Sigmoid colon (tissue), 7 donors: ENCODE data around the gene SCN1B. TPM values are rescaled to one million over a fixed set of nuclear protein-coding genes. Genes with fewer than 3 reads are reported as not detected.

Source experiments
- DNase-seq: peaks from one replicate; pipeline ENCODE4 v3.0.0-alpha.2; 2019
- H3K27ac ChIP-seq, 4 donors: fragments of 200-600 bp; sonication (generic); one replicate each; pipeline ENCODE4 v1.5.1; 2016 to 2019; ENCODE audit warnings: mild to moderate bottlenecking in 1 of 4
- H3K27me3 ChIP-seq, 3 donors: fragments of 200-600 bp; sonication (generic); one replicate each; pipeline ENCODE4 v1.5.1; 2019; ENCODE audit warnings: mild to moderate bottlenecking in 1 of 3
- H3K36me3 ChIP-seq, 4 donors: fragments of 200-600 bp; sonication (generic); one replicate each; pipeline ENCODE4 v1.5.1; 2016 to 2019
- H3K4me1 ChIP-seq, 4 donors: fragments of 200-600 bp; sonication (generic); one replicate each; pipeline ENCODE4 v1.5.1; 2017 to 2019
- H3K4me3 ChIP-seq, 4 donors: fragments of 200-600 bp; sonication (generic); one replicate each; pipeline ENCODE4 v1.5.1; 2017 to 2019; ENCODE audit warnings: mild to moderate bottlenecking in 2 of 4, moderate library complexity in 1 of 4
- H3K9me3 ChIP-seq, 4 donors: fragments of 200-600 bp in 3 of 4; sonication (generic) in 3 of 4; one replicate each; pipeline versions ENCODE4 v1.5.1 to v1.6.1; 2013 to 2019
- CTCF ChIP-seq, 4 experiments: fragments of 450-650 bp in 3 of 4; fragments of 200-600 bp in 1 of 4; IDR thresholded peaks; one replicate each; pipeline ENCODE4 v1.5.1; 2016 to 2019; ENCODE audit warnings: antibody characterized with exemption in 4 of 4, mild to moderate bottlenecking in 3 of 4, moderate library complexity in 2 of 4
- EP300 ChIP-seq, 4 donors: sonication (generic); formaldehyde crosslinking; IDR thresholded peaks; one replicate each; pipeline ENCODE4 v1.6.1; 2017; ENCODE audit warnings: antibody characterized with exemption in 4 of 4
- POLR2A ChIP-seq, 2 donors: fragments of 450-650 bp; IDR thresholded peaks; one replicate each; pipeline ENCODE4 v1.6.1; 2016; ENCODE audit warnings: antibody characterized with exemption in 2 of 2, mild to moderate bottlenecking in 2 of 2, moderate library complexity in 2 of 2
- POLR2AphosphoS5 ChIP-seq, 4 donors: sonication (generic); formaldehyde crosslinking; IDR thresholded peaks; one replicate each; pipeline ENCODE4 v1.6.1; 2017; ENCODE audit warnings: antibody characterized with exemption in 4 of 4
- WGBS, 2 donors: extraction: QIAGEN DNeasy Blood & Tissue Kit; methylation state at CpG; one replicate each; pipeline ENCODE4 v1.1.7; 2013; 5-methylcytosine and 5-hydroxymethylcytosine counted together
- intact Hi-C: fragments of 100-400 bp; cut with DNase I; formaldehyde crosslinking; loops from one replicate; pipeline ENCODE4 v1.15.1; 2023
- polyA plus RNA-seq, 3 donors: library from polyadenylated mRNA; stranded (reverse); fragments of 200-250 nt; gene quantifications; one replicate each; pipeline ENCODE4 v1.2.3, GENCODE V29; 2013
- total RNA-seq, 4 donors: library from RNA; depleted of rRNA; stranded (reverse); fragments of >200 nt; gene quantifications; one replicate each; pipeline ENCODE4 v1.1.0, GENCODE V29; 2016
- donor health status: healthy with polysubstance abuse.
- donor health status: Bipolar disorder and iron deficiency.
- donor health status: healthy.

Gene SCN1B
- total and polyA plus RNA-seq, 7 donors: 3.0 to 10.0 (median 5.7) TPM

GRCh38 chr19:35018379-35018778, 11.9 kb upstream of the SCN1B start:
- no peaks in the 10 kb centered on the region for H3K27me3 ChIP-seq
- peaks cover 0 to 2% (median under 1%) of the 10 kb centered on the region in 4 donors for H3K4me1 ChIP-seq
- no peak overlapping the region for H3K4me3 ChIP-seq
- no peak for TF ChIP-seq CTCF (IDR thresholded peaks at IDR 0.05)
- TF ChIP-seq EP300 (IDR thresholded peaks at IDR 0.05): no peak
- no peak for TF ChIP-seq POLR2AphosphoS5 (IDR thresholded peaks at IDR 0.05)
- no peak for TF ChIP-seq POLR2A (IDR thresholded peaks at IDR 0.05)
- WGBS, 2 donors: 91 to 98% methylated on average over 4 of the region's 4 CpGs
- peaks cover 46 to 98% (median 72%) of the 10 kb centered on the region in 4 donors for H3K36me3 ChIP-seq
- H3K27ac ChIP-seq: no peak overlapping the region
- intact Hi-C loops: no loop called here
- no peak for DNase-seq
- H3K9me3 ChIP-seq: no peaks in the 10 kb centered on the region

GRCh38 chr19:35019144-35019543, 11.1 kb upstream of the SCN1B start:
- Histone ChIP-seq H3K27me3 (no peaks in the 10 kb centered on the region), H3K4me3 (no peak overlapping the region), H3K27ac (no peak overlapping the region), H3K4me1 (no peaks in the 10 kb centered on the region), H3K36me3 (peaks cover 49 to 100% (median 79%) of the 10 kb centered on the region in 4 donors), H3K9me3 (no peaks in the 10 kb centered on the region)
- intact Hi-C loops: no loop called here
- 94% methylated on average over 22 of the region's 22 CpGs for WGBS, 2 donors
- TF ChIP-seq POLR2AphosphoS5 (IDR thresholded peaks at IDR 0.05): no peak
- TF ChIP-seq POLR2A (IDR thresholded peaks at IDR 0.05): no peak
- TF ChIP-seq EP300 (IDR thresholded peaks at IDR 0.05): no peak
- no peak for TF ChIP-seq CTCF (IDR thresholded peaks at IDR 0.05)
- peak; percentile 54 for DNase-seq

DNA sequence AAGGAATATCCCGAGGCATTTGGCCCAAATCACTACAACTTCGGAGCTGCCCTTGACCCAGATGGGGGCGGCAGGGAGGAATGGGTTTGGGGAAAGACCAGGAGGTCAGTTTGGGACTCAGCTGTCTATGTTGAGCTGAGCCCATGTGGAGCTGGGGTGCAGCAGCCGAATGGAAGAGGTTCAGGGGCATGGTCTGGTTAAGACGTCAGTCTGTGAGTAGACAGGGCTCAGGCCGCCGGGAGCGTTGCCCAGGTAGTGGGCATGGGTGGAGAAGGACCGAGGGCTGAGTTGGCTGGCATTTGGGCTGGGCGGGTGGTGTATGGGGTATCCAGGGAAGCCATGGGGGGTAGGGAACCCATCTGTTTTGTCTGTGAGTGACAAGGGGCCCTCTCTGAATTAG, 9.3 kb upstream of the SCN1B start:
- Histone ChIP-seq H3K27me3 (no peaks in the 10 kb centered on the region), H3K27ac (no peak overlapping the region), H3K9me3 (no peaks in the 10 kb centered on the region), H3K4me1 (no peaks in the 10 kb centered on the region), H3K36me3 (peaks cover 51 to 100% (median 84%) of the 10 kb centered on the region in 4 donors), H3K4me3 (no peak overlapping the region)
- intact Hi-C loops: no loop called here
- TF ChIP-seq CTCF (IDR thresholded peaks at IDR 0.05): no peak
- TF ChIP-seq EP300 (IDR thresholded peaks at IDR 0.05): no peak
- 92 to 95% methylated on average over 10 of the region's 10 CpGs for WGBS, 2 donors
- peak; percentile 62 for DNase-seq

GRCh38 chr19:35021596-35021995, 8.7 kb upstream of the SCN1B start:
- TF ChIP-seq EP300 (IDR thresholded peaks at IDR 0.05) (no peak), POLR2AphosphoS5 (IDR thresholded peaks at IDR 0.05) (no peak), CTCF (IDR thresholded peaks at IDR 0.05) (no peak)
- 96 to 97% methylated on average over 25 of the region's 25 CpGs for WGBS, 2 donors
- Histone ChIP-seq H3K4me3 (no peak overlapping the region), H3K27me3 (no peaks in the 10 kb centered on the region), H3K36me3 (peaks cover 52 to 100% (median 85%) of the 10 kb centered on the region in 4 donors), H3K27ac (no peak overlapping the region), H3K9me3 (no peaks in the 10 kb centered on the region), H3K4me1 (no peaks in the 10 kb centered on the region)
- DNase-seq: peak; percentile 59
- intact Hi-C loops: no loop called here

GRCh38 chr19:35022460-35022859, 7.8 kb upstream of the SCN1B start:
- WGBS, 2 donors: 86 to 90% methylated on average over 14 of the region's 14 CpGs
- TF ChIP-seq EP300 (IDR thresholded peaks at IDR 0.05) (no peak), POLR2A (IDR thresholded peaks at IDR 0.05) (no peak), POLR2AphosphoS5 (IDR thresholded peaks at IDR 0.05) (no peak), CTCF (IDR thresholded peaks at IDR 0.05) (no peak)
- no peaks in the 10 kb centered on the region for H3K27me3 ChIP-seq
- H3K4me3 ChIP-seq: no peak overlapping the region
- intact Hi-C loops: no loop called here
- peaks cover 52 to 100% (median 82%) of the 10 kb centered on the region in 4 donors for H3K36me3 ChIP-seq
- peak; percentile 54 for DNase-seq
- no peaks in the 10 kb centered on the region for H3K9me3 ChIP-seq
- H3K27ac ChIP-seq: no peak overlapping the region
- H3K4me1 ChIP-seq: no peaks in the 10 kb centered on the region
